Measurements from ENCODE around the gene PGAM2. TPM values are rescaled to one million over a fixed set of nuclear protein-coding genes. Genes with fewer than 3 reads are reported as not detected.

The PGAM2 gene
- total RNA-seq, 1 donor from 2014 or later: 2.5 TPM

GRCh38 chr7:44108768-44109750 is 43.7 kb upstream of the PGAM2 start:
- H3K36me3 Mint-ChIP-seq (ENCODE audit: insufficient read depth): peaks cover 2% of the 10 kb centered on the region
- no peaks in the 10 kb centered on the region for H3K9me3 Mint-ChIP-seq (ENCODE audit: low read depth)
- no peak for DNase-seq (ENCODE audit: low spot score, unreplicated experiment)
- peaks cover 8% of the 10 kb centered on the region for H3K27me3 Mint-ChIP-seq
- peak; percentile 22 for TF ChIP-seq CTCF (IDR thresholded peaks at IDR 0.05; ENCODE audit: unreplicated experiment)
- no peak overlapping the region for H3K27ac Mint-ChIP-seq
- H3K4me3 Mint-ChIP-seq (ENCODE audit: low read depth): no peak overlapping the region
- H3K4me1 Mint-ChIP-seq (ENCODE audit: low read depth): peaks cover 4% of the 10 kb centered on the region

- Mint-ChIP-seq H3K9me3 (ENCODE audit: low read depth) (no peaks in the 10 kb centered on the region), H3K27me3 (peaks cover 12% of the 10 kb centered on the region), H3K27ac (no peak overlapping the region), H3K4me1 (ENCODE audit: low read depth) (peaks cover 5% of the 10 kb centered on the region), H3K4me3 (ENCODE audit: low read depth) (no peak overlapping the region), H3K36me3 (ENCODE audit: insufficient read depth) (peaks cover 1% of the 10 kb centered on the region)
- no peak for DNase-seq (ENCODE audit: low spot score, unreplicated experiment)
- no peak for TF ChIP-seq CTCF (IDR thresholded peaks at IDR 0.05; ENCODE audit: unreplicated experiment)
Measured at GRCh38 chr7:44107961-44108767, 42.8 kb upstream of the PGAM2 start.

GRCh38 chr7:44107116-44107960 is 42.0 kb upstream of the PGAM2 start:
- Mint-ChIP-seq H3K27ac (no peak overlapping the region), H3K9me3 (ENCODE audit: low read depth) (no peaks in the 10 kb centered on the region), H3K4me3 (ENCODE audit: low read depth) (no peak overlapping the region), H3K27me3 (peaks cover 20% of the 10 kb centered on the region), H3K4me1 (ENCODE audit: low read depth) (peaks cover 5% of the 10 kb centered on the region), H3K36me3 (ENCODE audit: insufficient read depth) (no peaks in the 10 kb centered on the region)
- TF ChIP-seq CTCF (IDR thresholded peaks at IDR 0.05; ENCODE audit: unreplicated experiment): no peak
- no peak for DNase-seq (ENCODE audit: low spot score, unreplicated experiment)

- Mint-ChIP-seq H3K27me3 (peaks cover 23% of the 10 kb centered on the region), H3K36me3 (ENCODE audit: insufficient read depth) (no peaks in the 10 kb centered on the region), H3K27ac (no peak overlapping the region), H3K4me1 (ENCODE audit: low read depth) (peaks cover 5% of the 10 kb centered on the region), H3K4me3 (ENCODE audit: low read depth) (no peak overlapping the region), H3K9me3 (ENCODE audit: low read depth) (no peaks in the 10 kb centered on the region)
- no peak for TF ChIP-seq CTCF (IDR thresholded peaks at IDR 0.05; ENCODE audit: unreplicated experiment)
- no peak for DNase-seq (ENCODE audit: low spot score, unreplicated experiment)
Measured at GRCh38 chr7:44106311-44107065, 41.1 kb upstream of the PGAM2 start.
